Activated CD4-positive, CD25-positive, alpha-beta regulatory T cell treated with anti-CD3 and anti-CD28 coated beads, Interleukin-2, amount 50 U/mL, for 24 hours (primary cell): ENCODE data around the gene TSHZ2.

ENCODE experiments used
- ATAC-seq, 2 donors: fragments of 150-1000 bp; cut with Tn5 transposase; one replicate each; pipeline ENCODE4 v1.10.0; 2021; ENCODE audit warnings: mild to moderate bottlenecking in 1 of 2, moderate library complexity in 1 of 2

Gene TSHZ2

GRCh38 chr20:53028337-53029007, 56.3 kb downstream of the TSHZ2 start:
- no peak for ATAC-seq

- no peak for ATAC-seq
These were observed 57.9 kb downstream of the TSHZ2 start for GRCh38 chr20:53030061-53030460.

GRCh38 chr20:53032046-53032445, 59.9 kb downstream of the TSHZ2 start:
- ATAC-seq: no peak

DNA sequence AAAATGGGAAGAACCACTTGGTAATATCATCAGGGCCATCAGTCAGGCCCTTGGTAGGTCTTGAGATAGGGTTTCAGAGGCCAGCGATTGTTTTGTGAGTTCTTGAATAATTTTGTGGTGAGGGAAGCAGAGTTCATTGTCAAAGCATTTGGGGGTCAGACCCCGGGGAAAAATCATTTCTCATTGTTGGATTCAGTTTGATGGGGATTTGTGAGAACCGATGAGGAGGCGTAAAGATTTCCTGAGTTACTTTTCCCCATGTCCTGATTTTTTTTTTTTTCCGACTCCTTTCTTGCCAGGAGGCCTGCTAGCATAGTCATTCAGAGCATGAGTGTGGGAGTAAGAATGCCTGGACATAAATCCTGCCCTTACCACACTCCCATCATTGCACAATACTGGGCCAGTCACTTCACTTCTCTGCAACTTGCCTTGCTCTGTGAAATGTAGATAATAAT, 60.3 kb downstream of the TSHZ2 start:
- ATAC-seq: no peak

DNA sequence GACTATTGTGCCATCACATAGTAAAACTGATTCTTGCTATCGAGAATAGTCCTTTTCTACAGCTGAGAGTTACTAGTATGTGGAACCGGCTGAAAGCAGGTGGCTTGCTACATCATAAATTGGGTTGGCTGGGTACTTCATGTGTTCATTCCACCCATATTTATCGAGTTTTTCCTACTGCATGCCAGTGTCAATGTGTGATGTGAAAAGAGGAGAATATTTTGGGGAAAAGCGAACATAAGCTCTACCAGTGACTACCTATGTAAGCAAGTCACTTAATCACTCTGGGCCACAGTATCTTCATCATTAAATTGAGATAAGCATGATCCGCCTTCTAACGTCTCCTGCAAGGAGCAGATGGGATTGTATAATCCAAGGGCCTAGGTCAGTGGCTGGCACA, 61.0 kb downstream of the TSHZ2 start:
- ATAC-seq: no peak

DNA sequence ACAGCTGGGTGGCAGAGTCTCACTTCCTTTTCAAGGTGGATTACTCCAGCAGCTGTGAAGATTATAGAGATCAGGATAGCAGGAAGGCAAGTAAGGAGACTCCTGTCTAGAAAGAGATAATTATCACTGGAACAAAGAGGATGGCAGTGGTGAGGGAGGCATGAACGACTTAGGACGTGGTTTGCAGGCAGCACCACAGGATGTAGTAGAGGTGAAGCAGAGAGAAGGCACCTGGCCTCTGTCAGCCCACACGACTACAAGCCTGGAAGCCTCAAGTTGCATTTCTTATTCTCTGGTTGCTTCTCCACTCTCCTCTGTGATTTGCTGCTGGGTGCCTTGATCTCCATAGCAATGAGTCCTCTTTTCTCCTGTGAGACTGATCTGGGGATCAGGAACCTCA, 62.7 kb downstream of the TSHZ2 start:
- ATAC-seq: no peak

DNA sequence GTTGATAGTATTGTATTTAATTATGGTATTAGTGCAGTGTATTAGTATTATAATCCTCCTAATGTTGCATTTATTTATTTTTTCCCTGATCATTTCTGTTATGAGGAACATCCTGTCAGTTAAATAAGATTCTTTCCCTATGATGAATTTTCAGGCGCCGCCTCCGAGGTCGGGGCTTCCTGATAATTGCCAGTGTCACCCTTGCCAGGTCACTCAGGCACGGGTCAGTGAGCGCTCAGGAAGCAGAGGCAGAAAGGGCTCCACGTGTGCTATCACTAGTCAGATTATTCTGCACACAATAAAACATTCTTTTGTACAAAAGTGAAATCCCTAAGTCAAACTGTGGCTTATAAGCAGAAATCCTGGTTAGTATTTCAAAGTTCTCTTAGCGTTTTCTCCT, 64.8 kb downstream of the TSHZ2 start:
- no peak for ATAC-seq

- no peak for ATAC-seq
These were observed 65.5 kb downstream of the TSHZ2 start for GRCh38 chr20:53037621-53038020.

DNA sequence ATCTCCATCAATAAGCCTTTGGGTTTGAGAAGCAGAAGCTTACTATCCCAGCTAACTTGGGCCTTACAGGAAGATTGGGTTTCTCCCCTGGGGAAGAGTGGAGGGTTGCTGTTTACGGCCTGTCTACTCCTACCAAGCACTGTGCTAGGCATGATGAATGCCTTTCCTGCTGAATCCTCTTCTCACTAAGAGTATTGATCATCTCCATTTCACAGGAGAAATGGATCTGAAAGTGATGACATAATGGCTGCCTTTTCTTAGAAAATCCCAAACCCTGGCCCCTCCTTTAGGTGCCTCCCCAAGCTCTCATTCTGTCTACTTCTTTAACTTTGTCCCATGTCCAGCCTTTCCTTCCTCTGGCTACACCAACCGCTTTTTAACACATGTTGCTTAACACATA, 66.1 kb downstream of the TSHZ2 start:
- ATAC-seq: no peak

GRCh38 chr20:53040693-53041589, 68.8 kb downstream of the TSHZ2 start:
- ATAC-seq: no peak

DNA sequence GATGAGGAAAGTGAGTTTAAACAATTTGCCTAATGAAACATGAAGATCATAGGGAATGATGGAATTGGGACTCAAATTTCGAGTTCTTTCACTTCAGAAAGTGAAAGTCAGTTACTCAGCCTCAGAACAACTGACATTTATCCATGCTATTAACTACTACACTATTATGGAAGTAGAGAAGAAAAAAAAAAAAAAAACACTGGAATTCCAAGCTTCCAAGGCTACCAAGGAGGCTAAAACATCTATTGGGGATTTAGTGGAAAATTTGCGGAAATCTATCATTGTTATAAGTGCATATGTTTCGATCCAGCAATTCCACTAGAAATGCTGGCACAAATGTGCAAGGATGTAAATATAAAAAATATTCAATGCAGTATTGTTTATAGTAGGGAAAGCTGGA, 70.4 kb downstream of the TSHZ2 start:
- ATAC-seq: no peak

DNA sequence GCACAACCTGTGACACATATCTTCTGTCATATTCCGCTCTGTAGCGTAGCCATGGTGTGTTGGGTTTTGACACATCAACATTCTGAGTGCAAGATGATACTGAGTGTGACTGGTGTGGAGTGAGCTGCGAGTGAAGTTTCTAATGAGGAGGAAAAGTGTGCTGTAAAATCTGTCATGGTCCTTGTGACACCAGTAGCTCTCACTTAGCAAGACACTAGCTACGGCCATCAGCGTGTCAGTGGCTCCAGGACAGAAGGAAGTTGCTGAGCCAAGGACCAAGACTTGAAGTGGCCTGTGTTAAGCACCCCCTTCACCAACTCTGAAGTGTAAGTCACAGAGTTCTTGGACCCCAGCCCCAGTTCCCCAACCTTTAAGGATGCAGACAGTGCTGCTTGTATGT, 72.1 kb downstream of the TSHZ2 start:
- no peak for ATAC-seq

DNA sequence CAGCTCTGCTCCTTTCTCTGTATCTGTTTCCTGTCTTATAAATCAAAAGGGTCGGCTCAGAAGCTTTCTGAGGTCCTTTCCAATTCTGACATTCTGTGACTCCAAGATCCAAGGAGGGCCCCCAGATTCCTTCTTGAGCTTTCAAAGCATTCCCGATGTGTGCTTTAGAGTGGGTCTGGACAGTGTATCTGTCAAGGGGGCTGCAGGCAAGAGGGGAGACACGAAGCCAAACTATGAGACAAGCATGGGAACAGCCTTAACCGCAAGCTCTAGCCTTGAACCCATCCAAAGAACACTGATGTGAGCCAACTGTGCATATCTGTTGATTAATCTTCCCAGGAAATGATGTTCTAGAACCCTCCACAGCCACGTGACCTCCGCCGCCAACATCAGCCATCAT, 73.8 kb downstream of the TSHZ2 start:
- ATAC-seq: no peak

GRCh38 chr20:53047203-53047602, 75.0 kb downstream of the TSHZ2 start:
- no peak for ATAC-seq

DNA sequence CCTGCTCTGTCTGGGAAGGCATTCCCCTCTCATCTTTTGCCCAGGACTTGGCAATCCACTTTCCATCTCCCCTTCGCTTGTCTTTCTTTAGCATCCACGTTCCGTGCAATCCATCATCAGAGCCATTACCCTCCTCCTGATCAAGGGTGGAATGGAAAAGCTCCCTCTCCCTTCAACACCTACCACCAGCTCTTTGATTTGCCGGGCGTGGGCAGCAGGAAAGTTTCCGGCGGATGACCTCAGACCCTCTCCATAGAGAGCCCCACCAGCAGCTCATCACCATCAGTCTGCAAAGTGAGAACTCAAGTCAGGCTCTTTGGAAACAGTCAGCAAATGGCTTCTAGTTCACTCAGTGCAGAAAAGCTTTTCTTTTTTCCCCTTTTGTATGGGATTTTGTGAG, 76.2 kb downstream of the TSHZ2 start:
- no peak for ATAC-seq

DNA sequence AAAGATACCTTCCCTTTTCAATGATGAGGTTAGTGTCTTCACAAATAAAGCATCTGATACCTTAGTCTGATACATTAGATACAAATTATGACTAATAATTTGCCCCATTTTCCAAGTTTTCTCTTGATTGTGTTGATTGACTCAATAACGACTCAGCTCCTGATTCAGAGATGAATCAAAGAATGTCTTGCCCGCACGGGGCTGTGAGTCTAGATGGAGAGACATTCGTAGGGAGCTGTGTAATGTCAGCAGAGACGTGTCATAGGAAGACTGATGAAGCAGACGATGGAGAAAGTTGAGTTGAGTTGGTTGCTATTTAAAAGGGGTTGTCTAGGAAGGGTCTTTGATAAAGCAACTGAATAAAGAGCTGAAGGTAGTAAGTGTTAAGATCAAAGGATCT, 78.2 kb downstream of the TSHZ2 start:
- ATAC-seq: peak; percentile 70 to 76

GRCh38 chr20:53052380-53052779, 80.2 kb downstream of the TSHZ2 start:
- no peak for ATAC-seq

DNA sequence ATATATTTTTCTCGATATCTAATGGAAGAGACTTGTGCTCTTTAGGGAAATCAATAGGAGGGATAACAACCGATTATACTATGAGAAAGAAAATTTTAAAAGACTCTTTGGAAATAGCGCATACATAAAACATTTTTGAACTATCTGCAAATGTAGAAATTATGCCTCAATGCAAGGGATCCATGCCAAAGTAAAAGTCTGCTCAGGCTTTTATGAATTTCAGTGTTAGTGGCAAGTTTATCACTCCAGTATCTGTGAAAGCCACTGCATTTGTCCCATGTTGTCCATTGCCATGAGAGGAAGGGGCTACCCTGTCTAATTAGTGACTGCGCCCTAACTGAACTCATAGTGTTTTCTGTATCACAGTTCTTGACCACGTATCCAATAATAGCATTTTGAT, 81.4 kb downstream of the TSHZ2 start:
- ATAC-seq: no peak

DNA sequence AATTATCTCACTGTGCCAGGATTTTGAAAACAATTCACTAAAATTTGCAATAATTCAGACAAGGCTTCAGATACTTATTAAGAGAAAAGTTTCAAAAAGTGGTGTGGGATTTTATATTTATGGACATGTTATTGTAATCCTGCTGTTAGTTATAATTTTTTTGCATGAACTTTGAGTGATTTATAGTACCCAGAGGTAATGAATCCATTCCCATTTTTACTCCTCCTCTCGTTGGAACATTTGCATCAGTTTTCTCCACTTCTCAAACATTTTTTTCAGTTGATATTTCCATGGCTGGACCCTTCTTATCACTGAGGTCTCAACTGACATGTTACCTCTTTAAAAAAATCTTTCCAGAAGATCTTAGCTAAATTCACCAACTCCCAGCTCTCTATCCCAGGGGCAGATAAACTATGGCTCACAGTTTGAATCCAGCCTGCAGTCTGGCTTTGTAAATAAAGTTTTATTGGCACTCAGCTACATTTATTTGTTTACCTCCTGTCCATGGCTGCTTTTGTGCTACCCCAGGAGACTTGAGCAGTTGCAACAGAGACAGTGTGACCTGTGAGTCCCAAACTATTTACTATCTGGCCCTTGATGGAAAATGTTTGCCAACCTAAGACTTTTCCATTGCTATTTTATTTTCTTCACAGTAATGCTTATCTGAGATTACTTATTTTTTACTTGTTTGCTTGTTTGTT, 83.4 kb downstream of the TSHZ2 start:
- ATAC-seq: no peak

GRCh38 chr20:53057579-53057978, 85.4 kb downstream of the TSHZ2 start:
- ATAC-seq: no peak

DNA sequence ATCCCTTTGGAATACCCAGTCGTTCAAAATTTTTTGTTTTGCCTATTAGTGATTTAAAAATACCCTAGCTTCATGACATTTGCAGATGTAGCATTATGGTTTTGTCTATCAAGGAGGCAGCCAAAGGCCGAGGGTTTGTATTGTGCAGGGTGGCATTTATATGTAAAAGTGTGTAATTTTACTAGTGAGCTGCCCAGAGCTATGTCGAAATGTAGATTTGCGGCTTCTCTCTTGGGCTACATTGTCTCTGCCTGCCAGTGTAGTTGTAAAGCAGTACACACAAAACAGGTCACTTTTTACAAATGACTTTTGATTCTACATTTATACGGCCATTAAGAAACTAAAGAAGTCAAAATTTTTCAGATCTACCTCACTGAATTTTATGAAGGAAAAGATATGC, 87.7 kb downstream of the TSHZ2 start:
- ATAC-seq: no peak

- no peak for ATAC-seq
These were observed 89.3 kb downstream of the TSHZ2 start for GRCh38 chr20:53061192-53062108.

GRCh38 chr20:53064935-53065334, 92.8 kb downstream of the TSHZ2 start:
- no peak for ATAC-seq
